ENCODE data around the gene ABCB10. TPM values are rescaled to one million over a fixed set of nuclear protein-coding genes. Genes with fewer than 3 reads are reported as not detected.

Gene ABCB10
- total and polyA plus RNA-seq, 4 donors = 6.2 to 190 (median 11.5) TPM

DNA sequence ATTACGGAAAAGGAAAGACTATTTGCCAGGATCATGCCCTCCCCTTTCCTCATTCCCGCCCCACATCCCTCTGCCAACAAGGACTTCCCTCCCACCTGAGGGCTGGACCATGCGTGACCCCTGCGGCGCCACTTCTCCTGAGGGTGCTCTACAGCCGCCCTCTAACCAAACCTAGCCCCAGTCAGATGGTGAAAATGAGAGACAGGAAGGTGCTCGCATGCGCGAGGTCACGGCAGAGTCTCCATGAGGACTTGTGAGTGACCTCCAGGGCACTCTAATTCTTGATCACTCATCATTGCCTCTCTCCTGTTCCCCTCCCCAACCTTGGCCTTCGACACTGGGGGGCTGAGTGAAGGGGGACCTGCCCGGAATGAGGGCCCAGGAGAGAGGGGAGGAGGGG is 35.3 kb upstream of the ABCB10 start:
- no peaks in the 10 kb centered on the region for H3K9me3 ChIP-seq (ENCODE audit: control insufficient read depth in 4 of 4, low read length in 3 of 4)
- no peak for TF ChIP-seq JUND (IDR thresholded peaks at IDR 0.05)
- TF ChIP-seq RXRA (IDR thresholded peaks at IDR 0.05) = no peak
- TF ChIP-seq, protein P1, sequence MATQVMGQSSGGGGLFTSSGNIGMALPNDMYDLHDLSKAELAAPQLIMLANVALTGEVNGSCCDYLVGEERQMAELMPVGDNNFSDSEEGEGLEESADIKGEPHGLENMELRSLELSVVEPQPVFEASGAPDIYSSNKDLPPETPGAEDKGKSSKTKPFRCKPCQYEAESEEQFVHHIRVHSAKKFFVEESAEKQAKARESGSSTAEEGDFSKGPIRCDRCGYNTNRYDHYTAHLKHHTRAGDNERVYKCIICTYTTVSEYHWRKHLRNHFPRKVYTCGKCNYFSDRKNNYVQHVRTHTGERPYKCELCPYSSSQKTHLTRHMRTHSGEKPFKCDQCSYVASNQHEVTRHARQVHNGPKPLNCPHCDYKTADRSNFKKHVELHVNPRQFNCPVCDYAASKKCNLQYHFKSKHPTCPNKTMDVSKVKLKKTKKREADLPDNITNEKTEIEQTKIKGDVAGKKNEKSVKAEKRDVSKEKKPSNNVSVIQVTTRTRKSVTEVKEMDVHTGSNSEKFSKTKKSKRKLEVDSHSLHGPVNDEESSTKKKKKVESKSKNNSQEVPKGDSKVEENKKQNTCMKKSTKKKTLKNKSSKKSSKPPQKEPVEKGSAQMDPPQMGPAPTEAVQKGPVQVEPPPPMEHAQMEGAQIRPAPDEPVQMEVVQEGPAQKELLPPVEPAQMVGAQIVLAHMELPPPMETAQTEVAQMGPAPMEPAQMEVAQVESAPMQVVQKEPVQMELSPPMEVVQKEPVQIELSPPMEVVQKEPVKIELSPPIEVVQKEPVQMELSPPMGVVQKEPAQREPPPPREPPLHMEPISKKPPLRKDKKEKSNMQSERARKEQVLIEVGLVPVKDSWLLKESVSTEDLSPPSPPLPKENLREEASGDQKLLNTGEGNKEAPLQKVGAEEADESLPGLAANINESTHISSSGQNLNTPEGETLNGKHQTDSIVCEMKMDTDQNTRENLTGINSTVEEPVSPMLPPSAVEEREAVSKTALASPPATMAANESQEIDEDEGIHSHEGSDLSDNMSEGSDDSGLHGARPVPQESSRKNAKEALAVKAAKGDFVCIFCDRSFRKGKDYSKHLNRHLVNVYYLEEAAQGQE (IDR thresholded peaks at IDR 0.05) = no peak
- TF ChIP-seq, protein P2, sequence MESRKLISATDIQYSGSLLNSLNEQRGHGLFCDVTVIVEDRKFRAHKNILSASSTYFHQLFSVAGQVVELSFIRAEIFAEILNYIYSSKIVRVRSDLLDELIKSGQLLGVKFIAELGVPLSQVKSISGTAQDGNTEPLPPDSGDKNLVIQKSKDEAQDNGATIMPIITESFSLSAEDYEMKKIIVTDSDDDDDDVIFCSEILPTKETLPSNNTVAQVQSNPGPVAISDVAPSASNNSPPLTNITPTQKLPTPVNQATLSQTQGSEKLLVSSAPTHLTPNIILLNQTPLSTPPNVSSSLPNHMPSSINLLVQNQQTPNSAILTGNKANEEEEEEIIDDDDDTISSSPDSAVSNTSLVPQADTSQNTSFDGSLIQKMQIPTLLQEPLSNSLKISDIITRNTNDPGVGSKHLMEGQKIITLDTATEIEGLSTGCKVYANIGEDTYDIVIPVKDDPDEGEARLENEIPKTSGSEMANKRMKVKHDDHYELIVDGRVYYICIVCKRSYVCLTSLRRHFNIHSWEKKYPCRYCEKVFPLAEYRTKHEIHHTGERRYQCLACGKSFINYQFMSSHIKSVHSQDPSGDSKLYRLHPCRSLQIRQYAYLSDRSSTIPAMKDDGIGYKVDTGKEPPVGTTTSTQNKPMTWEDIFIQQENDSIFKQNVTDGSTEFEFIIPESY (IDR thresholded peaks at IDR 0.05) = no peak
- no peak for TF ChIP-seq YY1 (IDR thresholded peaks at IDR 0.05)
- TF ChIP-seq FOXA1 (IDR thresholded peaks at IDR 0.05) = no peak
- TF ChIP-seq NR2F2 (IDR thresholded peaks at IDR 0.05) = no peak
- TF ChIP-seq, protein P3, sequence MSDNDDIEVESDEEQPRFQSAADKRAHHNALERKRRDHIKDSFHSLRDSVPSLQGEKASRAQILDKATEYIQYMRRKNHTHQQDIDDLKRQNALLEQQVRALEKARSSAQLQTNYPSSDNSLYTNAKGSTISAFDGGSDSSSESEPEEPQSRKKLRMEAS (IDR thresholded peaks at IDR 0.05) = no peak
- TF ChIP-seq HNF4G (IDR thresholded peaks at IDR 0.05) = no peak
- TF ChIP-seq GABPA (IDR thresholded peaks at IDR 0.05 in 1 of 2, conservative IDR thresholded peaks at IDR 0.05 in 1 of 2) = no peak
- no peak for TF ChIP-seq SP1 (IDR thresholded peaks at IDR 0.05)
- no peak for TF ChIP-seq FOXA2 (IDR thresholded peaks at IDR 0.05)
- H3K4me3 ChIP-seq (ENCODE audit: low read depth in 1 of 3, low read length in 3 of 3) = no peak overlapping the region
- H3K9ac ChIP-seq (ENCODE audit: low read depth in 1 of 2, low read length in 2 of 2) = no peak overlapping the region
- H3K27me3 ChIP-seq (ENCODE audit: control insufficient read depth in 4 of 4, insufficient read depth in 4 of 4, low read length in 3 of 4) = no peaks in the 10 kb centered on the region
- DNase-seq (ENCODE audit: low spot score) = no peak
- no peaks in the 10 kb centered on the region for H3K4me1 ChIP-seq (ENCODE audit: control insufficient read depth in 4 of 4, insufficient read depth in 4 of 4, low read length in 3 of 4)
- peaks cover 3 to 23% (median 20%) of the 10 kb centered on the region in 4 donors for H3K36me3 ChIP-seq (ENCODE audit: control insufficient read depth in 4 of 4, insufficient read depth in 3 of 4, low read depth in 1 of 4, low read length in 3 of 4)
- 97% methylated on average over 12 of the region's 12 CpGs for WGBS
- H3K27ac ChIP-seq (ENCODE audit: low read depth in 1 of 2, low read length in 2 of 2) = no peak overlapping the region

DNA sequence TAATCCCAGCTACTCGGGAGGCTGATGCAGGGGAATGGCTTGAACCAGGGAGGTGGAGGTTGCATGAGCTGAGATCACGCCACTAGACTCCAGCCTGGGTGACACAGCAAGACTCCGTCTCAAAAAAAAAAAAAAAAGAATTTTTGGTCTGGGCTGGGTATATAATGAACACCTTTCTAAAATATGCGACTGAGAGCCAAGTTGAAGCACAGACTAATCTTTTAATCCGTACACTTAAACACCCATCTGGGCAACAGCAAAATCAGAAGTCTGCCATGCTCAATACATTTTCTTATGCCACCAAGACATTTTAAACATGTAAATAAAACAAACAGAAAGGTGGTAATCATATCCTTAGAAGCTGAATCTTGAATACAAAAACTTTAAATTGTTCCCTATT is 31.6 kb upstream of the ABCB10 start:
- peaks cover 3 to 18% (median 16%) of the 10 kb centered on the region in 4 donors for H3K36me3 ChIP-seq (ENCODE audit: control insufficient read depth in 4 of 4, insufficient read depth in 3 of 4, low read depth in 1 of 4, low read length in 3 of 4)
- no peaks in the 10 kb centered on the region for H3K9me3 ChIP-seq (ENCODE audit: control insufficient read depth in 4 of 4, low read length in 3 of 4)
- H3K27me3 ChIP-seq (ENCODE audit: control insufficient read depth in 4 of 4, insufficient read depth in 4 of 4, low read length in 3 of 4) = no peaks in the 10 kb centered on the region
- TF ChIP-seq NR2F2 (IDR thresholded peaks at IDR 0.05) = no peak
- WGBS = 96% methylated on average over 5 of the region's 5 CpGs
- H3K27ac ChIP-seq (ENCODE audit: low read depth in 1 of 2, low read length in 2 of 2) = no peak overlapping the region
- H3K4me1 ChIP-seq (ENCODE audit: control insufficient read depth in 4 of 4, insufficient read depth in 4 of 4, low read length in 3 of 4) = no peaks in the 10 kb centered on the region
- H3K9ac ChIP-seq (ENCODE audit: low read depth in 1 of 2, low read length in 2 of 2) = no peak overlapping the region
- DNase-seq (ENCODE audit: low spot score) = no peak
- no peak overlapping the region for H3K4me3 ChIP-seq (ENCODE audit: low read depth in 1 of 3, low read length in 3 of 3)

DNA sequence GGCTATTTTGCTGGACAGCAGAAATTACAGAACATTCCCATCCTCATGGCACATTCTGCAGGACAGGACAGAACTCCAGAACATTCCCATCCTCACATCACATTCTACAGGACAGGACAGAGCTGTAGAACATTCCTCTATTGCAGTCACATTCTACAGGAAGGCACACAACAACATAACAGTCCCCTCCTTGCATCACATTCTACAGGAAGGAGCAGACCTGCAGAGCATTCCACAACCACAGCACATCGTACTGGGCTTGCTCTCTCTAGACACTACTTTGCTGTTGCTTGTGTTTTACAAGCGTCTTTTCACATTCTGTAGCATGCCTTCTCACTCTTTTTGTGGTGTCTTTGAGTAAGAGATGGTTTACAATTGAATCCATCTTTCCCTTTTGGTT is 26.8 kb upstream of the ABCB10 start:
- Histone ChIP-seq H3K27ac (ENCODE audit: low read depth in 1 of 2, low read length in 2 of 2) (no peak overlapping the region), H3K4me1 (ENCODE audit: control insufficient read depth in 4 of 4, insufficient read depth in 4 of 4, low read length in 3 of 4) (peaks cover 0 to 5% (median 2%) of the 10 kb centered on the region in 4 donors), H3K9ac (ENCODE audit: low read depth in 1 of 2, low read length in 2 of 2) (no peak overlapping the region), H3K4me3 (ENCODE audit: low read depth in 1 of 3, low read length in 3 of 3) (no peak overlapping the region), H3K9me3 (ENCODE audit: control insufficient read depth in 4 of 4, low read length in 3 of 4) (no peaks in the 10 kb centered on the region), H3K36me3 (ENCODE audit: control insufficient read depth in 4 of 4, insufficient read depth in 3 of 4, low read depth in 1 of 4, low read length in 3 of 4) (no peaks in the 10 kb centered on the region), H3K27me3 (ENCODE audit: control insufficient read depth in 4 of 4, insufficient read depth in 4 of 4, low read length in 3 of 4) (no peaks in the 10 kb centered on the region)
- DNase-seq (ENCODE audit: low spot score) = no peak
- TF ChIP-seq, protein P4, sequence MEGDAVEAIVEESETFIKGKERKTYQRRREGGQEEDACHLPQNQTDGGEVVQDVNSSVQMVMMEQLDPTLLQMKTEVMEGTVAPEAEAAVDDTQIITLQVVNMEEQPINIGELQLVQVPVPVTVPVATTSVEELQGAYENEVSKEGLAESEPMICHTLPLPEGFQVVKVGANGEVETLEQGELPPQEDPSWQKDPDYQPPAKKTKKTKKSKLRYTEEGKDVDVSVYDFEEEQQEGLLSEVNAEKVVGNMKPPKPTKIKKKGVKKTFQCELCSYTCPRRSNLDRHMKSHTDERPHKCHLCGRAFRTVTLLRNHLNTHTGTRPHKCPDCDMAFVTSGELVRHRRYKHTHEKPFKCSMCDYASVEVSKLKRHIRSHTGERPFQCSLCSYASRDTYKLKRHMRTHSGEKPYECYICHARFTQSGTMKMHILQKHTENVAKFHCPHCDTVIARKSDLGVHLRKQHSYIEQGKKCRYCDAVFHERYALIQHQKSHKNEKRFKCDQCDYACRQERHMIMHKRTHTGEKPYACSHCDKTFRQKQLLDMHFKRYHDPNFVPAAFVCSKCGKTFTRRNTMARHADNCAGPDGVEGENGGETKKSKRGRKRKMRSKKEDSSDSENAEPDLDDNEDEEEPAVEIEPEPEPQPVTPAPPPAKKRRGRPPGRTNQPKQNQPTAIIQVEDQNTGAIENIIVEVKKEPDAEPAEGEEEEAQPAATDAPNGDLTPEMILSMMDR (IDR thresholded peaks at IDR 0.05; ENCODE audit: low read depth, low read length, missing input control) = no peak
- no peak for TF ChIP-seq GABPA (IDR thresholded peaks at IDR 0.05 in 1 of 2, conservative IDR thresholded peaks at IDR 0.05 in 1 of 2)
- no peak for TF ChIP-seq HNF4G (IDR thresholded peaks at IDR 0.05)
- TF ChIP-seq, protein P3 (IDR thresholded peaks at IDR 0.05) = no peak
- TF ChIP-seq, protein P2 (IDR thresholded peaks at IDR 0.05) = no peak
- no peak for TF ChIP-seq RAD21 (IDR thresholded peaks at IDR 0.05)
- no peak for TF ChIP-seq JUND (IDR thresholded peaks at IDR 0.05)
- TF ChIP-seq FOXA1 (IDR thresholded peaks at IDR 0.05) = no peak
- no peak for TF ChIP-seq TAF1 (conservative IDR thresholded peaks at IDR 0.05)
- no peak for TF ChIP-seq SP1 (IDR thresholded peaks at IDR 0.05)
- no peak for TF ChIP-seq HNF4A (conservative IDR thresholded peaks at IDR 0.05)
- TF ChIP-seq FOXA2 (IDR thresholded peaks at IDR 0.05) = no peak
- WGBS = 87% methylated on average over 2 of the region's 2 CpGs
